ENCODE results near the gene RCAN1. TPM values are rescaled to one million over a fixed set of nuclear protein-coding genes. Genes with fewer than 3 reads are reported as not detected.

Gene RCAN1
- total RNA-seq, 1 donor from 2014 or later, result 197 TPM

DNA sequence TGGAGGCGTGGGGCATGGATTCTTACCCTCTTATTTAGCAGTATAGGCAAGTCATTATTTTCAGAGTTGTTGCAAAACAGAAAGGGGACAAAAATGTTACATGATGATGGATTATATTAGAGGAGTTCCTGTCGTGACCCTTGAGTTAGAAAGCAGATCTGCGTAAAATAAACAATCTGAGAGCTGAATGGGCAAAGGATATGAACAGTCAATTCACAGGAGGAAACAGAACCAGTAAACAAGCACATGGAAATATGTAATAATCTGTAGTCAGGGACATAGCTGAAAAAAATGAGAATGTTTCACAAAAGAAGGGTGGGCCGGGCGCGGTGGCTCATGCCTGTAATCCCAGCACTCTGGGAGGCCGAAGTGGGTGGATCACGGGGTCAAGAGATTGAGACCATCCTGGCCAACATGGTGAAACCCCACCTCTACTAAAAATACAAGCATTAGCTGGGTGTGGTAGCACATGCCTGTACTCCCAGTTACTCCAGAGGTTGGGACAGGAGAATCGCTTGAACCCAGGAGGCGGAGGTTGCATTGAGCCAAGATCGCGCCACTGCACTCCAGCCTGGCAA lies 20.9 kb downstream of the RCAN1 start:
- FAIRE-seq (no peak), DNase-seq (ENCODE audit: low read depth) (no peak)
- no peaks in the 10 kb centered on the region for H3K9me3 Mint-ChIP-seq (ENCODE audit: unreplicated experiment)
- Histone ChIP-seq H3K27me3 (ENCODE audit: insufficient read depth, low read length) (no peaks in the 10 kb centered on the region), H3K4me1 (ENCODE audit: insufficient read depth, low read length) (peaks cover 4% of the 10 kb centered on the region), H4K20me1 (ENCODE audit: insufficient read depth, low read length) (peaks cover 5% of the 10 kb centered on the region), H2AFZ (ENCODE audit: low read depth, low read length) (no peak overlapping the region), H3K4me2 (ENCODE audit: low read length) (no peak overlapping the region), H3K9ac (ENCODE audit: low read length) (no peak overlapping the region), H3K27ac (ENCODE audit: low read depth, low read length) (no peak overlapping the region), H3K9me3 (ENCODE audit: insufficient read depth, low read depth, low read length) (no peaks in the 10 kb centered on the region), H3K79me2 (ENCODE audit: insufficient read depth, low read length) (peaks cover 4% of the 10 kb centered on the region), H3K4me3 (ENCODE audit: insufficient read depth, low read depth, low read length) (no peak overlapping the region), H3K36me3 (ENCODE audit: insufficient read depth, low read length) (no peaks in the 10 kb centered on the region)
- H3K27me3 Mint-ChIP-seq (ENCODE audit: low read depth, unreplicated experiment), result no peaks in the 10 kb centered on the region
- H3K27ac Mint-ChIP-seq (ENCODE audit: unreplicated experiment), result no peak overlapping the region
- peaks cover 1% of the 10 kb centered on the region for H3K4me1 Mint-ChIP-seq (ENCODE audit: low read depth, unreplicated experiment)
- TF ChIP-seq EZH2 (IDR thresholded peaks at IDR 0.05; ENCODE audit: insufficient read depth, low read length), result no peak
- H3K36me3 Mint-ChIP-seq (ENCODE audit: low read depth, unreplicated experiment), result no peaks in the 10 kb centered on the region
- no peak overlapping the region for H3K4me3 Mint-ChIP-seq (ENCODE audit: unreplicated experiment)

DNA sequence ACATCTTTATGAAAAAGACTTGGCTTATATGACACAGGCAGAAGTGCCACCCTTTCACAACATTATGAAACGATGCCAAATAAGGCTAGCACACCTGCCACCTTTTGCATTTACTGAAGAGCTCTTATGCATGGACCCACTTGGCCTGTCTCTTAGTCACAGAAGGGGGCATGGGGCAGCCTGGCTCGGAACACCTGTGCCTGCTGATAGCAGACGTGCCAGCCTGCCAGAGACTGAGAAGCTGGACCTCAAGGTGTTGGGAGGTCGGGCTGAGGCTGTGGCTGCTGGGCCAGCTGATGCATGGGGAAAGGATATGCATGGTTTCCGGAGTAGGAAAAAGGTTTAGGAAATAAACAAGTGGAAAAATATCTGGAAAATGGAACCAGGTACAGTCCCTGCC lies 21.5 kb downstream of the RCAN1 start:
- H3K27me3 ChIP-seq (ENCODE audit: insufficient read depth, low read length), result no peaks in the 10 kb centered on the region
- no peaks in the 10 kb centered on the region for H3K9me3 ChIP-seq (ENCODE audit: insufficient read depth, low read depth, low read length)
- no peak overlapping the region for H3K4me3 Mint-ChIP-seq (ENCODE audit: unreplicated experiment)
- H3K4me1 Mint-ChIP-seq (ENCODE audit: low read depth, unreplicated experiment), result peaks cover 1% of the 10 kb centered on the region
- DNase-seq (ENCODE audit: low read depth) (no peak), FAIRE-seq (no peak)
- no peak overlapping the region for H3K4me2 ChIP-seq (ENCODE audit: low read length)
- no peak overlapping the region for H3K27ac ChIP-seq (ENCODE audit: low read depth, low read length)
- no peaks in the 10 kb centered on the region for H3K4me1 ChIP-seq (ENCODE audit: insufficient read depth, low read length)
- H3K27ac Mint-ChIP-seq (ENCODE audit: unreplicated experiment), result no peak overlapping the region
- H3K9me3 Mint-ChIP-seq (ENCODE audit: unreplicated experiment), result no peaks in the 10 kb centered on the region
- TF ChIP-seq EZH2 (IDR thresholded peaks at IDR 0.05; ENCODE audit: insufficient read depth, low read length), result no peak
- TF ChIP-seq, protein P1, sequence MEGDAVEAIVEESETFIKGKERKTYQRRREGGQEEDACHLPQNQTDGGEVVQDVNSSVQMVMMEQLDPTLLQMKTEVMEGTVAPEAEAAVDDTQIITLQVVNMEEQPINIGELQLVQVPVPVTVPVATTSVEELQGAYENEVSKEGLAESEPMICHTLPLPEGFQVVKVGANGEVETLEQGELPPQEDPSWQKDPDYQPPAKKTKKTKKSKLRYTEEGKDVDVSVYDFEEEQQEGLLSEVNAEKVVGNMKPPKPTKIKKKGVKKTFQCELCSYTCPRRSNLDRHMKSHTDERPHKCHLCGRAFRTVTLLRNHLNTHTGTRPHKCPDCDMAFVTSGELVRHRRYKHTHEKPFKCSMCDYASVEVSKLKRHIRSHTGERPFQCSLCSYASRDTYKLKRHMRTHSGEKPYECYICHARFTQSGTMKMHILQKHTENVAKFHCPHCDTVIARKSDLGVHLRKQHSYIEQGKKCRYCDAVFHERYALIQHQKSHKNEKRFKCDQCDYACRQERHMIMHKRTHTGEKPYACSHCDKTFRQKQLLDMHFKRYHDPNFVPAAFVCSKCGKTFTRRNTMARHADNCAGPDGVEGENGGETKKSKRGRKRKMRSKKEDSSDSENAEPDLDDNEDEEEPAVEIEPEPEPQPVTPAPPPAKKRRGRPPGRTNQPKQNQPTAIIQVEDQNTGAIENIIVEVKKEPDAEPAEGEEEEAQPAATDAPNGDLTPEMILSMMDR (IDR thresholded peaks at IDR 0.05; ENCODE audit: insufficient read depth, low read depth, low read length), result no peak
- no peak overlapping the region for H2AFZ ChIP-seq (ENCODE audit: low read depth, low read length)
- peaks cover 4% of the 10 kb centered on the region for H3K79me2 ChIP-seq (ENCODE audit: insufficient read depth, low read length)
- H3K9ac ChIP-seq (ENCODE audit: low read length), result no peak overlapping the region
- H4K20me1 ChIP-seq (ENCODE audit: insufficient read depth, low read length), result peaks cover 5% of the 10 kb centered on the region
- no peaks in the 10 kb centered on the region for H3K36me3 Mint-ChIP-seq (ENCODE audit: low read depth, unreplicated experiment)
- H3K36me3 ChIP-seq (ENCODE audit: insufficient read depth, low read length), result no peaks in the 10 kb centered on the region
- H3K27me3 Mint-ChIP-seq (ENCODE audit: low read depth, unreplicated experiment), result no peaks in the 10 kb centered on the region
- no peak overlapping the region for H3K4me3 ChIP-seq (ENCODE audit: insufficient read depth, low read depth, low read length)

DNA sequence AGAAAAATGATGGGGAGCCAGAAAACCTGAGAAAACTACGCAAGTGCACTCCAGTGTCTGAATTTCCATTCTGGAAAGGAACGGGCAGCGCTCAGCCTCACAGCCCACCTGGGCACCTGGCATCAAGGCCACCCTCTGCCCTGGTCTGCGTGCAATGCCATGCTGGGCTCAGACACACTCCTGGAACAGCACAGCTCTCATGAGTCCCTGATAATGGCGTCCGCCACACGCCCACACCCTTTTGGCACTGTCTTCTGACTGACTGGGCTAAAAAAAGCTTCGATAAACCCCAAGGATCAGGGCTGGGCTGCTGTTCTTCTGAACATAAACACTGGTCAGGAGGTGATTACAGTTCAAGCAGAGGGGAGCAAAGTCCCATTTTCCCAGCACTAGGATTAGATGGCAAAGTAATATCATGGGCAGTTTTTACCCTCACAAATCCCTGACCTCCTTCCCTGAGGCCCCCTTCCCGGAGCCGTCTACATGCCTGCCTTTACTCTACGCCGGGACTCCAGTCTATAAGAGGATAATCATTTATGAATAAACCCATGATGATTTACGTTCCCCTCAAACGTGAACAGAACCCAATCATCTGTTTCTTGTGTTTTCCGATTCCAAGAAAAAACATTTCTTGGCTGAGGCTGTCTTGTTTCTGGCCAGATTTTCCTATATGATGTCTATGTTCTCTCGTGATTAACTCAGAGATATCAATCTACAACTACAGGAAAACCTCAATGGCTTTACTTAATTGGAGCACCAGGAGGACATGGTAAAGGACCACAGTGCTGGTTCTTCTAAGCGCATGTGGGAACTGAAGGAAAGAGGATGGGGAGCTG lies 22.6 kb downstream of the RCAN1 start:
- Histone ChIP-seq H3K4me1 (ENCODE audit: insufficient read depth, low read length) (no peaks in the 10 kb centered on the region), H3K9ac (ENCODE audit: low read length) (no peak overlapping the region), H3K27me3 (ENCODE audit: insufficient read depth, low read length) (no peaks in the 10 kb centered on the region), H4K20me1 (ENCODE audit: insufficient read depth, low read length) (peaks cover 5% of the 10 kb centered on the region), H3K79me2 (ENCODE audit: insufficient read depth, low read length) (peaks cover 4% of the 10 kb centered on the region), H3K27ac (ENCODE audit: low read depth, low read length) (no peak overlapping the region), H2AFZ (ENCODE audit: low read depth, low read length) (no peak overlapping the region), H3K9me3 (ENCODE audit: insufficient read depth, low read depth, low read length) (no peaks in the 10 kb centered on the region), H3K36me3 (ENCODE audit: insufficient read depth, low read length) (no peaks in the 10 kb centered on the region), H3K4me3 (ENCODE audit: insufficient read depth, low read depth, low read length) (no peak overlapping the region), H3K4me2 (ENCODE audit: low read length) (no peak overlapping the region)
- TF ChIP-seq, protein P1 (IDR thresholded peaks at IDR 0.05; ENCODE audit: insufficient read depth, low read depth, low read length), result no peak
- no peak for TF ChIP-seq EZH2 (IDR thresholded peaks at IDR 0.05; ENCODE audit: insufficient read depth, low read length)
- Mint-ChIP-seq H3K9me3 (ENCODE audit: unreplicated experiment) (no peaks in the 10 kb centered on the region), H3K27me3 (ENCODE audit: low read depth, unreplicated experiment) (no peaks in the 10 kb centered on the region), H3K4me1 (ENCODE audit: low read depth, unreplicated experiment) (peaks cover 1% of the 10 kb centered on the region), H3K36me3 (ENCODE audit: low read depth, unreplicated experiment) (peaks cover 3% of the 10 kb centered on the region), H3K27ac (ENCODE audit: unreplicated experiment) (no peak overlapping the region), H3K4me3 (ENCODE audit: unreplicated experiment) (no peak overlapping the region)
- FAIRE-seq (peak; percentile 39), DNase-seq (ENCODE audit: low read depth) (peak; percentile 36)
